HepG2 (cell line): Measurements from ENCODE around the gene BLOC1S4. TPM values are rescaled to one million over a fixed set of nuclear protein-coding genes. Genes with fewer than 3 reads are reported as not detected.
A peak's percentile ranks its signal among the peaks of the same experiment; 100 is the strongest.

Experiments
- FOXJ3 ChIP-seq: sonication (generic); formaldehyde crosslinking; IDR thresholded peaks from 2 replicates; pipeline ENCODE4 v1.4.0; 2020; ENCODE audit warnings: missing genetic modification reagents, mild to moderate bottlenecking, borderline replicate concordance
- GTF2F1 ChIP-seq: fragments of 150-350 bp; IDR thresholded peaks from 2 replicates; pipeline ENCODE4 v1.6.1; 2014; ENCODE audit warnings: low read length
- NFE2 ChIP-seq: sonication (generic); formaldehyde crosslinking; IDR thresholded peaks from 2 replicates; pipeline ENCODE4 v1.4.0; 2020; ENCODE audit warnings: missing genetic modification reagents
- PRMT3 ChIP-seq: sonication (generic); formaldehyde crosslinking; IDR thresholded peaks from 2 replicates; pipeline ENCODE4 v1.8.1; 2022; ENCODE audit warnings: low read depth, mild to moderate bottlenecking, moderate library complexity, missing genetic modification reagents, borderline replicate concordance
- PTBP1 ChIP-seq: fragments of 200-400 bp; formaldehyde crosslinking; IDR thresholded peaks from 2 replicates; pipeline ENCODE4 v1.6.1; 2018; ENCODE audit warnings: low read length, low read depth; ENCODE audit not compliant: poor library complexity, severe bottlenecking
- REXO4 ChIP-seq: sonication (generic); formaldehyde crosslinking; IDR thresholded peaks from 2 replicates; pipeline ENCODE4 v1.8.0; 2022; ENCODE audit warnings: missing genetic modification reagents, mild to moderate bottlenecking, borderline replicate concordance
- YY1 ChIP-seq: IDR thresholded peaks from 2 replicates; pipeline ENCODE4 v1.6.1; 2011; ENCODE audit warnings: low read length, low read depth, moderate library complexity, mild to moderate bottlenecking; ENCODE audit not compliant: insufficient read depth, insufficient replicate concordance
- ZFP37 ChIP-seq: sonication (generic); formaldehyde crosslinking; IDR thresholded peaks from 2 replicates; pipeline ENCODE4 v1.4.0; 2020; ENCODE audit warnings: missing genetic modification reagents, borderline replicate concordance
- ZKSCAN5 ChIP-seq: sonication (generic); formaldehyde crosslinking; IDR thresholded peaks from 2 replicates; pipeline ENCODE4 v1.5.1; 2020; ENCODE audit warnings: mild to moderate bottlenecking, missing genetic modification reagents
- ZNF143 ChIP-seq: sonication (generic); formaldehyde crosslinking; IDR thresholded peaks from 2 replicates; pipeline ENCODE4 v1.4.0; 2020; ENCODE audit warnings: missing genetic modification reagents
- ZNF777 ChIP-seq: sonication (generic); formaldehyde crosslinking; IDR thresholded peaks from 2 replicates; pipeline ENCODE4 v1.4.0; 2020; ENCODE audit warnings: missing genetic modification reagents
- ZSCAN30 ChIP-seq: sonication (generic); formaldehyde crosslinking; IDR thresholded peaks from 2 replicates; pipeline ENCODE4 v1.5.0; 2020; ENCODE audit warnings: mild to moderate bottlenecking, missing genetic modification reagents
- polyA plus RNA-seq, 8 experiments: library from polyadenylated mRNA; depleted of rRNA in 3 of 8; stranded (reverse) in 7 of 8; unstranded in 1 of 8; fragments of >200 nt; fragmentation: Illumina TruSeq in 4 of 8; extraction: Trizol in 4 of 8; gene quantifications; 2 replicates each; pipeline versions ENCODE4 v1.2.1 to v1.2.3, GENCODE V29; 2011 to 2016; ENCODE audit warnings: low read depth in 4 of 8, missing spikeins in 1 of 8, mixed read lengths in 1 of 8; ENCODE audit not compliant: insufficient read depth in 1 of 8
- total RNA-seq, 5 experiments: library from RNA; depleted of rRNA; stranded (reverse); fragments of >200 nt; fragmentation: Illumina TruSeq; extraction: Trizol; gene quantifications; 2 replicates each; pipeline ENCODE4 v1.2.3, GENCODE V29; 2016; ENCODE audit warnings: low read depth in 1 of 5
- TF ChIP-seq, protein P1 (sequence below): sonication (generic); formaldehyde crosslinking; IDR thresholded peaks from 2 replicates; pipeline ENCODE4 v1.4.0; 2020; ENCODE audit warnings: missing genetic modification reagents
- TF ChIP-seq, protein P2 (sequence below): sonication (generic); formaldehyde crosslinking; IDR thresholded peaks from 2 replicates; pipeline ENCODE4 v1.4.0; 2020; ENCODE audit warnings: missing genetic modification reagents
- TF ChIP-seq, protein P3 (sequence below): sonication (generic); formaldehyde crosslinking; IDR thresholded peaks from 2 replicates; pipeline ENCODE4 v1.4.0; 2020; ENCODE audit warnings: missing genetic modification reagents, mild to moderate bottlenecking, borderline replicate concordance
- TF ChIP-seq, protein P4 (sequence below): sonication (generic); formaldehyde crosslinking; conservative IDR thresholded peaks from 2 replicates; pipeline ENCODE4 v1.5.0; 2020; ENCODE audit warnings: missing genetic modification reagents

BLOC1S4 gene
- total and polyA plus RNA-seq, 2 of the 13 experiments (the other 11 are each of a cell fraction or from before 2014, with no cell fraction given): 15.5 to 20.9 TPM

DNA sequence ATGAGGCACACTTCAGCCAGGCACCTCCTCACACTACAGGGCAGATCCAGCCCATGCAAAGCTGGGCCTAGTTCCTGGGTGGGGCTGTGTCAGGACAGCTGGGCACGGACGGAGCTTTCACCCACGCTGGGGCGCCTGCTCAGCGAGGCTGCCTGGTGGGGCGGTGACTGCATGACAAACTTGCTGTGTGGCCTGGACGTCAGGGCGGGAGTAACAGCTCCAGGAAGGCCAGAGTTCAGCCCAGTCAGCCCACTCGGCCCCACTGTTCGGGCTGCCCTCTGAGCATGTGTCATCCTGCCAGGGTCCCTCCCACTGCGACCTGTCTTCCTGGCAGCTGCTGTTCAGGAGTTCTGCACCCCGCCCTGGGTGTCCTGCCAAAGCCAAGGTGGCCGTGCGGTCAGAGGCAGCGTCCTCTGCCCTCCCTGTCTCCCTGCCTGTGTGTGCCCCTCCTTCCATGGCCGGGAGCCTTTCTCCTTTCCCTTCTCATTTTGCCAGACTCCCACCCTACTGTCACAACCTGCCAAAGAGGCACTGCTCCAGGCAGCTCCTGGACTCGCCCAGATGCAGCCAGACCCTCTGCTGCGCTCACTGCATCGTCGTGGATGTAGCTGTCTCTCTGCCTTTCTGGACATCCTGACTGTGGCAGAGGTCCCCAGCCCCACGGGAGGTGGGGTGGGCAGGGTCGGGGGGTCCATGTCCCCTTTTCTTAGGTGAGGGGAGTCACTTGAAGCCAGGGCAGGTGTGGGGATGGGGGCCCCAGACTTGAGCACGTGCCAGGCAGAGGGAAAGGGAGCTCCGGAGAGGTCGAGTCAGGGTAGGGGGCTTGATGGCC is 33.6 kb downstream of the BLOC1S4 start (continued):
- TF ChIP-seq, protein P1, sequence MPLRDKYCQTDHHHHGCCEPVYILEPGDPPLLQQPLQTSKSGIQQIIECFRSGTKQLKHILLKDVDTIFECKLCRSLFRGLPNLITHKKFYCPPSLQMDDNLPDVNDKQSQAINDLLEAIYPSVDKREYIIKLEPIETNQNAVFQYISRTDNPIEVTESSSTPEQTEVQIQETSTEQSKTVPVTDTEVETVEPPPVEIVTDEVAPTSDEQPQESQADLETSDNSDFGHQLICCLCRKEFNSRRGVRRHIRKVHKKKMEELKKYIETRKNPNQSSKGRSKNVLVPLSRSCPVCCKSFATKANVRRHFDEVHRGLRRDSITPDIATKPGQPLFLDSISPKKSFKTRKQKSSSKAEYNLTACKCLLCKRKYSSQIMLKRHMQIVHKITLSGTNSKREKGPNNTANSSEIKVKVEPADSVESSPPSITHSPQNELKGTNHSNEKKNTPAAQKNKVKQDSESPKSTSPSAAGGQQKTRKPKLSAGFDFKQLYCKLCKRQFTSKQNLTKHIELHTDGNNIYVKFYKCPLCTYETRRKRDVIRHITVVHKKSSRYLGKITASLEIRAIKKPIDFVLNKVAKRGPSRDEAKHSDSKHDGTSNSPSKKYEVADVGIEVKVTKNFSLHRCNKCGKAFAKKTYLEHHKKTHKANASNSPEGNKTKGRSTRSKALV (CRISPR knock-in tag): no peak
- TF ChIP-seq ZNF777 (0 out of 2 replicates have a peak, but pooled peaks have one; percentile 43), ZKSCAN5 (CRISPR knock-in tag) (no peak), PTBP1 (no peak), ZFP37 (CRISPR knock-in tag) (peak; percentile 93; the same call in 1 of the 2 replicates), ZNF143 (no peak), FOXJ3 (peak; percentile 60; the same call in 1 of the 2 replicates), YY1 (peak; percentile 70), PRMT3 (CRISPR knock-in tag) (0 out of 2 replicates have a peak, but pooled peaks have one; percentile 51), REXO4 (CRISPR knock-in tag) (no peak), GTF2F1 (no peak), ZSCAN30 (0 out of 2 replicates have a peak, but pooled peaks have one; percentile 16), NFE2 (CRISPR knock-in tag) (no peak)
- TF ChIP-seq, protein P2, sequence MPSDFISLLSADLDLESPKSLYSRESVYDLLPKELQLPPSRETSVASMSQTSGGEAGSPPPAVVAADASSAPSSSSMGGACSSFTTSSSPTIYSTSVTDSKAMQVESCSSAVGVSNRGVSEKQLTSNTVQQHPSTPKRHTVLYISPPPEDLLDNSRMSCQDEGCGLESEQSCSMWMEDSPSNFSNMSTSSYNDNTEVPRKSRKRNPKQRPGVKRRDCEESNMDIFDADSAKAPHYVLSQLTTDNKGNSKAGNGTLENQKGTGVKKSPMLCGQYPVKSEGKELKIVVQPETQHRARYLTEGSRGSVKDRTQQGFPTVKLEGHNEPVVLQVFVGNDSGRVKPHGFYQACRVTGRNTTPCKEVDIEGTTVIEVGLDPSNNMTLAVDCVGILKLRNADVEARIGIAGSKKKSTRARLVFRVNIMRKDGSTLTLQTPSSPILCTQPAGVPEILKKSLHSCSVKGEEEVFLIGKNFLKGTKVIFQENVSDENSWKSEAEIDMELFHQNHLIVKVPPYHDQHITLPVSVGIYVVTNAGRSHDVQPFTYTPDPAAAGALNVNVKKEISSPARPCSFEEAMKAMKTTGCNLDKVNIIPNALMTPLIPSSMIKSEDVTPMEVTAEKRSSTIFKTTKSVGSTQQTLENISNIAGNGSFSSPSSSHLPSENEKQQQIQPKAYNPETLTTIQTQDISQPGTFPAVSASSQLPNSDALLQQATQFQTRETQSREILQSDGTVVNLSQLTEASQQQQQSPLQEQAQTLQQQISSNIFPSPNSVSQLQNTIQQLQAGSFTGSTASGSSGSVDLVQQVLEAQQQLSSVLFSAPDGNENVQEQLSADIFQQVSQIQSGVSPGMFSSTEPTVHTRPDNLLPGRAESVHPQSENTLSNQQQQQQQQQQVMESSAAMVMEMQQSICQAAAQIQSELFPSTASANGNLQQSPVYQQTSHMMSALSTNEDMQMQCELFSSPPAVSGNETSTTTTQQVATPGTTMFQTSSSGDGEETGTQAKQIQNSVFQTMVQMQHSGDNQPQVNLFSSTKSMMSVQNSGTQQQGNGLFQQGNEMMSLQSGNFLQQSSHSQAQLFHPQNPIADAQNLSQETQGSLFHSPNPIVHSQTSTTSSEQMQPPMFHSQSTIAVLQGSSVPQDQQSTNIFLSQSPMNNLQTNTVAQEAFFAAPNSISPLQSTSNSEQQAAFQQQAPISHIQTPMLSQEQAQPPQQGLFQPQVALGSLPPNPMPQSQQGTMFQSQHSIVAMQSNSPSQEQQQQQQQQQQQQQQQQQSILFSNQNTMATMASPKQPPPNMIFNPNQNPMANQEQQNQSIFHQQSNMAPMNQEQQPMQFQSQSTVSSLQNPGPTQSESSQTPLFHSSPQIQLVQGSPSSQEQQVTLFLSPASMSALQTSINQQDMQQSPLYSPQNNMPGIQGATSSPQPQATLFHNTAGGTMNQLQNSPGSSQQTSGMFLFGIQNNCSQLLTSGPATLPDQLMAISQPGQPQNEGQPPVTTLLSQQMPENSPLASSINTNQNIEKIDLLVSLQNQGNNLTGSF (CRISPR knock-in tag): 0 out of 2 replicates have a peak, but pooled peaks have one; percentile 64
- TF ChIP-seq, protein P3, sequence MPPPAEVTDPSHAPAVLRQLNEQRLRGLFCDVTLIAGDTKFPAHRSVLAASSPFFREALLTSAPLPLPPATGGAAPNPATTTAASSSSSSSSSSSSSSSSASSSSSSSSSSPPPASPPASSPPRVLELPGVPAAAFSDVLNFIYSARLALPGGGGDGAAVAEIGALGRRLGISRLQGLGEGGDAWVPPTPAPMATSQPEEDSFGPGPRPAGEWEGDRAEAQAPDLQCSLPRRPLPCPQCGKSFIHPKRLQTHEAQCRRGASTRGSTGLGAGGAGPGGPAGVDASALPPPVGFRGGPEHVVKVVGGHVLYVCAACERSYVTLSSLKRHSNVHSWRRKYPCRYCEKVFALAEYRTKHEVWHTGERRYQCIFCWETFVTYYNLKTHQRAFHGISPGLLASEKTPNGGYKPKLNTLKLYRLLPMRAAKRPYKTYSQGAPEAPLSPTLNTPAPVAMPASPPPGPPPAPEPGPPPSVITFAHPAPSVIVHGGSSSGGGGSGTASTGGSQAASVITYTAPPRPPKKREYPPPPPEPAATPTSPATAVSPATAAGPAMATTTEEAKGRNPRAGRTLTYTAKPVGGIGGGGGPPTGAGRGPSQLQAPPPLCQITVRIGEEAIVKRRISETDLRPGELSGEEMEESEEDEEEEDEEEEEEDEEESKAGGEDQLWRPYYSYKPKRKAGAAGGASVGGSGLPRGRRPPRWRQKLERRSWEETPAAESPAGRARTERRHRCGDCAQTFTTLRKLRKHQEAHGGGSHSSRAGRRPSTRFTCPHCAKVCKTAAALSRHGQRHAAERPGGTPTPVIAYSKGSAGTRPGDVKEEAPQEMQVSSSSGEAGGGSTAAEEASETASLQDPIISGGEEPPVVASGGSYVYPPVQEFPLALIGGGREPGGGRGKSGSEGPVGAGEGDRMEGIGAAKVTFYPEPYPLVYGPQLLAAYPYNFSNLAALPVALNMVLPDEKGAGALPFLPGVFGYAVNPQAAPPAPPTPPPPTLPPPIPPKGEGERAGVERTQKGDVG (CRISPR knock-in tag): peak; percentile 77; the same call in 1 of the 2 replicates
- TF ChIP-seq, protein P4, sequence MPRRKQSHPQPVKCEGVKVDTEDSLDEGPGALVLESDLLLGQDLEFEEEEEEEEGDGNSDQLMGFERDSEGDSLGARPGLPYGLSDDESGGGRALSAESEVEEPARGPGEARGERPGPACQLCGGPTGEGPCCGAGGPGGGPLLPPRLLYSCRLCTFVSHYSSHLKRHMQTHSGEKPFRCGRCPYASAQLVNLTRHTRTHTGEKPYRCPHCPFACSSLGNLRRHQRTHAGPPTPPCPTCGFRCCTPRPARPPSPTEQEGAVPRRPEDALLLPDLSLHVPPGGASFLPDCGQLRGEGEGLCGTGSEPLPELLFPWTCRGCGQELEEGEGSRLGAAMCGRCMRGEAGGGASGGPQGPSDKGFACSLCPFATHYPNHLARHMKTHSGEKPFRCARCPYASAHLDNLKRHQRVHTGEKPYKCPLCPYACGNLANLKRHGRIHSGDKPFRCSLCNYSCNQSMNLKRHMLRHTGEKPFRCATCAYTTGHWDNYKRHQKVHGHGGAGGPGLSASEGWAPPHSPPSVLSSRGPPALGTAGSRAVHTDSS: no peak
